Thymus (tissue), 11 donors: ENCODE results near the gene C1QTNF8. TPM values are rescaled to one million over a fixed set of nuclear protein-coding genes. Genes with fewer than 3 reads are reported as not detected.

ENCODE experiments used
- DNase-seq, 9 donors: peaks; one replicate each; pipeline ENCODE4 v3.0.0-alpha.2; 2013; ENCODE audit warnings: low spot score in 9 of 9, low read depth in 6 of 9, missing footprints in 1 of 9
- H3K27ac ChIP-seq, 2 donors: one replicate each; pipeline ENCODE4 v1.5.1; 2013; ENCODE audit warnings: control low read depth in 1 of 2, low read depth in 1 of 2, low read length in 1 of 2, mild to moderate bottlenecking in 1 of 2, moderate library complexity in 1 of 2
- H3K27me3 ChIP-seq, 2 donors: one replicate each; pipeline ENCODE4 v1.5.1; 2013; ENCODE audit warnings: low read length in 1 of 2; ENCODE audit not compliant: control insufficient read depth in 2 of 2, insufficient read depth in 1 of 2
- H3K36me3 ChIP-seq, 2 donors: one replicate each; pipeline ENCODE4 v1.5.1; 2013; ENCODE audit warnings: low read length in 1 of 2, mild to moderate bottlenecking in 1 of 2, moderate library complexity in 1 of 2; ENCODE audit not compliant: control insufficient read depth in 2 of 2, insufficient read depth in 2 of 2
- H3K4me1 ChIP-seq, 2 donors: one replicate each; pipeline ENCODE4 v1.5.1; 2013; ENCODE audit warnings: low read length in 2 of 2; ENCODE audit not compliant: control insufficient read depth in 2 of 2, insufficient read depth in 2 of 2
- H3K4me3 ChIP-seq, 2 donors: one replicate each; pipeline ENCODE4 v1.5.1; 2013; ENCODE audit warnings: low read length in 2 of 2, control low read depth in 1 of 2, mild to moderate bottlenecking in 1 of 2
- H3K9me3 ChIP-seq, 2 donors: one replicate each; pipeline ENCODE4 v1.5.1; 2013; ENCODE audit warnings: low read length in 1 of 2, mild to moderate bottlenecking in 1 of 2; ENCODE audit not compliant: control insufficient read depth in 2 of 2, insufficient read depth in 1 of 2
- WGBS: extraction: QIAGEN DNeasy Blood & Tissue Kit; methylation state at CpG from one replicate; pipeline ENCODE4 v1.1.7; 2013; 5-methylcytosine and 5-hydroxymethylcytosine counted together
- polyA plus RNA-seq: library from polyadenylated mRNA; stranded (reverse); fragments of 200-250 nt; gene quantifications from one replicate; pipeline ENCODE4 v1.2.3, GENCODE V29; 2013
- total RNA-seq: library from RNA; stranded (reverse); fragments of 120-200 nt; gene quantifications from one replicate; pipeline ENCODE4 v1.2.4, GENCODE V29; 2013
- donor health status: healthy.

C1QTNF8 gene
- total and polyA plus RNA-seq, 2 donors: 0.05 TPM; not detected in 1

- Histone ChIP-seq H3K9me3 (no peaks in the 10 kb centered on the region), H3K4me3 (no peak overlapping the region), H3K27me3 (peaks cover 0 to 33% of the 10 kb centered on the region in 2 donors), H3K4me1 (no peaks in the 10 kb centered on the region), H3K27ac (no peak overlapping the region), H3K36me3 (no peaks in the 10 kb centered on the region)
- no peak for DNase-seq
- 64% methylated on average over 40 of the region's 40 CpGs for WGBS
Measured at GRCh38 chr16:1043881-1044451, 52.1 kb downstream of the C1QTNF8 start.

DNA sequence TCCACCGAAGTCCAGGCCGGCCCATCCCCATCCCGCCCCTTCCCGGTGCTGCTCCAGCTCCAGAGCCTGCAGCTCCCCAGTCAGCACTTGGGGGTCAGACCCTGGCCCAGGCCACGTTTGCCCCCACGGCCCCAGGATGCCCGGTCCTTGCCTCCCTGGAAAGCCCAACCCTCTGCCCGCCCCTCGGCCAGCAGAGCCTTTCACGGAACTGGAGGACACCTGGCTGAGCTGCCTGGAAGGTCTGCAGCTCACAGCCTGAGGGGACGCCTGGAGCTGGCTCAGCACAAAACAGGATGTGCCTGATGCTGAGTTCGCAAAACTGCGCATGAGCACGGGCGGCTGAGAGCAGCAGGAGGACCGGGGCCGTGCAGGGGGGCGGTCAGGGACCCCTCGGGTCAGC, 53.2 kb downstream of the C1QTNF8 start:
- H3K4me3 ChIP-seq: no peak overlapping the region
- WGBS: 63% methylated on average over 19 of the region's 19 CpGs
- no peaks in the 10 kb centered on the region for H3K36me3 ChIP-seq
- H3K27me3 ChIP-seq: peaks cover 0 to 29% of the 10 kb centered on the region in 2 donors
- no peaks in the 10 kb centered on the region for H3K4me1 ChIP-seq
- no peak overlapping the region for H3K27ac ChIP-seq
- DNase-seq: no peak
- no peaks in the 10 kb centered on the region for H3K9me3 ChIP-seq

DNA sequence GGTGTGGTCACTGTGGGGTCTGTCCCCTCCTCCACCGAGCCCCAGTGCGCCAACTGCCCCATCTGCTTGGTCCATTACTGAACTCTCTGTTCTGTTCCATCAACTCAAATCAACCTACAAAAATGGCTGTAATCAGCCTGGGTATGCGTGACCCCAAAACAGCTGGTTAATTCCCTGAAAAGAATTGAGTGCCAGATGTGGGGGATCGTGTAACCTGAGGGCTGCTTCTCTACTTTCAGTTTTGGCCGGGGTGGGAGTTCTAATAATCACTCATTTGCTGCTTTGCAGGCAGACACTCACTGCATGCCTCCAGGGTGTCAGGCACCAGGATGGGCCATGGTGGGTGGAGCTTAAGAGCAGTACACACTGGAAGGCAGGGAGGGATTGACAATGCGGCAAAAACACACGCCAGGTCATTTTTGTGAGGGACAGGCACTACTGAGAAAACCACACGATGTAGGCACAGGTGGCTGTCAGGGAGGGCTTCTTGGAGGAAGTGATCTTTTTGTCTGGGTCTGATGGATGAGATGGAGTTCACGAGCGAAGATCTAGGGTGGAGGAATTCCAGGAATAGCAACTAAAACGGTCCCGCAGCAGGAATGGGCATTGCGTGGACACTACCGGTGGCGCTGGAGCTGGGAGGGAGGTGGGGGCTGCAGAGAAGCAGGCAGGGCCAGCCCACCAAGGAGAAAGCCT, 53.8 kb downstream of the C1QTNF8 start:
- no peak for DNase-seq
- H3K4me3 ChIP-seq: no peak overlapping the region
- 94% methylated on average over 15 of the region's 15 CpGs for WGBS
- H3K4me1 ChIP-seq: no peaks in the 10 kb centered on the region
- no peaks in the 10 kb centered on the region for H3K9me3 ChIP-seq
- H3K27ac ChIP-seq: no peak overlapping the region
- no peaks in the 10 kb centered on the region for H3K36me3 ChIP-seq
- peaks cover 0 to 30% of the 10 kb centered on the region in 2 donors for H3K27me3 ChIP-seq

- H3K4me1 ChIP-seq: no peaks in the 10 kb centered on the region
- 96% methylated on average over 29 of the region's 29 CpGs for WGBS
- H3K9me3 ChIP-seq: no peaks in the 10 kb centered on the region
- no peak overlapping the region for H3K27ac ChIP-seq
- no peak for DNase-seq
- H3K36me3 ChIP-seq: no peaks in the 10 kb centered on the region
- H3K4me3 ChIP-seq: no peak overlapping the region
- H3K27me3 ChIP-seq: peaks cover 0 to 37% of the 10 kb centered on the region in 2 donors
Measured at GRCh38 chr16:1040346-1040745, 55.7 kb downstream of the C1QTNF8 start.

DNA sequence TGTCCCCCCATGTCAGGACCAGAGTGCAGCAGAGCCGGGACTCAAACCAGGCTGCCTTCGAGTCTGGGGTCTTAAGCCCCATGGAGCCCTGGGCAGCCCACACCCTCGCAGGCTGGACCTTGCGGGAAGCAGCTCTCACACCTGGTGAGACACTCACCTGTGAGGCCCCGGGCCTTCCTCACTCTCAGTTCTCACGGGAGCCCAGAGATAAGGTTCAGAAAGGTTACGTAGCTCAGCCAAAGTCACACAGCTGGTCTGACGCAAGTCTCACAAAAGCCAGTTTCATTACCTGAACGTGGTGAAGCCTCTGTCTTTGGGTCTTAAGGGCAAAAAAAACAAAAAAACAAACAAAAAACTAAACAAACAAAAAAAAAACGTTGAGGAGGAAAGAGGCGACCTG, 56.3 kb downstream of the C1QTNF8 start:
- WGBS: 89% methylated on average over 11 of the region's 11 CpGs
- DNase-seq: no peak

DNA sequence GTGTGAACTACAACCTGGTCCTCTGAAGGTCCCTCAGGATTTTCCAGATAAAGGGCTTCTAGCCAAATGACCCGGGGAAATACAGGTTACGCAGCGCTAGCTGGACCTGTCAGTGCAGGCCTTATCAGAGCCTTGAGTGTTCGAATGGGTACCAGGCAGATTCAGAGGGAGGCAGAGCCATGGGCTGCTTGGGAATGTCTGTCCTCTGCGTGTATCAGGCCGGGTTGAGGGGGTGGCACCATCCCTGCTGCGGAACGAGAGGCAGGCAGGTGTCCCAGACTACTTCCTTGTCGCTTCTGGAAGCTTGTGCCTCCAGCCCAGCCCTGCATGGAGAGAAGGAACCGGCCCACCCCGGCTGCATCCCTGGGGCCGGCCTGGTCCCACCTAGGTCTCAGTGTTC, 57.1 kb downstream of the C1QTNF8 start:
- Histone ChIP-seq H3K4me3 (no peak overlapping the region), H3K4me1 (no peaks in the 10 kb centered on the region), H3K27me3 (peaks cover 0 to 25% of the 10 kb centered on the region in 2 donors), H3K36me3 (no peaks in the 10 kb centered on the region), H3K27ac (no peak overlapping the region), H3K9me3 (no peaks in the 10 kb centered on the region)
- 87% methylated on average over 12 of the region's 12 CpGs for WGBS
- no peak for DNase-seq

More for the DNA sequence above, 56.3 kb downstream of the C1QTNF8 start:
- H3K4me3 ChIP-seq: no peak overlapping the region
- no peaks in the 10 kb centered on the region for H3K4me1 ChIP-seq
- H3K27ac ChIP-seq: no peak overlapping the region
- peaks cover 0 to 31% of the 10 kb centered on the region in 2 donors for H3K27me3 ChIP-seq
- no peaks in the 10 kb centered on the region for H3K36me3 ChIP-seq
- H3K9me3 ChIP-seq: no peaks in the 10 kb centered on the region

Other genes with a start within 250 kb of the C1QTNF8 start
- gene LMF1, start 125.3 kb downstream of the C1QTNF8 start, total RNA-seq: 8.9 TPM
- gene LMF1, start 125.3 kb downstream of the C1QTNF8 start, polyA plus RNA-seq: 22.8 TPM
- gene SOX8, start 114.5 kb downstream of the C1QTNF8 start, total RNA-seq: 1.3 TPM
- 2.1 TPM for gene SOX8, start 114.5 kb downstream of the C1QTNF8 start, polyA plus RNA-seq
- not detected for gene SSTR5, start 23.5 kb downstream of the C1QTNF8 start, total RNA-seq
- not detected for gene SSTR5, start 23.5 kb downstream of the C1QTNF8 start, polyA plus RNA-seq
- 0.61 TPM for gene CACNA1H, start 56.9 kb upstream of the C1QTNF8 start, total RNA-seq
- gene CACNA1H, start 56.9 kb upstream of the C1QTNF8 start, polyA plus RNA-seq: 2.6 TPM
- gene TPSG1, start 129.0 kb upstream of the C1QTNF8 start, total RNA-seq: not detected
- 0.14 TPM for gene TPSG1, start 129.0 kb upstream of the C1QTNF8 start, polyA plus RNA-seq
- gene TPSB2, start 133.9 kb upstream of the C1QTNF8 start, total RNA-seq: 0.71 TPM
- 15.5 TPM for gene TPSB2, start 133.9 kb upstream of the C1QTNF8 start, polyA plus RNA-seq
- 4.3 TPM for gene TPSAB1, start 144.5 kb upstream of the C1QTNF8 start, total RNA-seq
- gene TPSAB1, start 144.5 kb upstream of the C1QTNF8 start, polyA plus RNA-seq: 11.1 TPM
- gene TPSD1, start 159.8 kb upstream of the C1QTNF8 start, total RNA-seq: 0.14 TPM
- gene TPSD1, start 159.8 kb upstream of the C1QTNF8 start, polyA plus RNA-seq: 1.1 TPM
- 58.5 TPM for gene UBE2I, start 213.4 kb upstream of the C1QTNF8 start, total RNA-seq
- 105 TPM for gene UBE2I, start 213.4 kb upstream of the C1QTNF8 start, polyA plus RNA-seq
- 0.52 TPM for gene BAIAP3, start 237.4 kb upstream of the C1QTNF8 start, total RNA-seq
- 5.4 TPM for gene BAIAP3, start 237.4 kb upstream of the C1QTNF8 start, polyA plus RNA-seq